22Rv1 (cell line): ENCODE results near the gene ARHGAP45.

Experiments used
- CTCF ChIP-seq: fragments of 450-650 bp; IDR thresholded peaks from 2 replicates; pipeline ENCODE4 v1.5.1; 2017; ENCODE audit warnings: mild to moderate bottlenecking
- ZFX ChIP-seq: fragments of 450-650 bp; IDR thresholded peaks from 2 replicates; pipeline ENCODE4 v1.6.1; 2017; ENCODE audit warnings: antibody characterized with exemption, borderline replicate concordance

- TF ChIP-seq CTCF, result no peak
- TF ChIP-seq ZFX, result no peak
These were observed 48.9 kb downstream of the ARHGAP45 start for GRCh38 chr19:1115646-1116420.
